ENCODE measurements around the gene SYT12.

SYT12 gene

DNA sequence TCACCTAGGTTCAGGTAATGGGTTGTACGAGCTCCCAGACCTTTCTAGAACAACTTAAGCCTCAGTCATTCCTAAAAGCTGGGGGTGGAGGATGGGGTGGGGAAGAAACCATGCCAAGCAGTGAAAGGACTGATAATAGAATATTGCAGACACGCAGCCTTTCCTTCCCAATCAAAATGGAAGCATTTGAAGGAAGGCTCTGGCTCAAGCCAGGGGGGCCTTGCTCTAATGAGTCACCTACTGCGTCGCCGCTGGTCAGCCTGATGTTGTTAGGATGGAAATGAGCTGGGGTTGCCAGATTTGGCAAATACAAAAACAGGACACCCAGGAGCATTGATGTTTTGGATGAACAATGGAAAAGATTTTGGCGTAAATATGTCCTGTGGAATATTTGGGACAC, 6.2 kb downstream of the SYT12 start:
- DNase-seq: no peak

DNA sequence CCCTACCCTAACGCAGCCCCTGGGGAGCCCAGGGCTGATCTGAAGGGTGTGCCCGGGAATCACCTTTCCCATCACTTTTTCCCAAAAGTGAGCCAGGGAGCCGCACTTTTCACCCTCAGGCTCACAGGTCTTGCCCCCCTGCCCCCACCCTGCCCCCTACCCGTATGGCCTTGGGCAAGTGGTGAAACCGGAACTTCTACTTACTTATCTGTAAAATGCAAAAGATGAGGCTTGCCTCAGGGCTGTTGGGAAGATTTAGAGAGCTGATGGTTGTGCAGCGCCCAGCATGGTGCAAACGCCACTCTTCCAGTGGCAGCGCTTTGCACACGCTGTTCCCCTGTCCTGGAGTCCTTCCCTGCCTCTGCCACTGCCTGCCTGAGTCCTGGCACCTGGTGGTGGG, 8.0 kb downstream of the SYT12 start:
- no peak for DNase-seq

DNA sequence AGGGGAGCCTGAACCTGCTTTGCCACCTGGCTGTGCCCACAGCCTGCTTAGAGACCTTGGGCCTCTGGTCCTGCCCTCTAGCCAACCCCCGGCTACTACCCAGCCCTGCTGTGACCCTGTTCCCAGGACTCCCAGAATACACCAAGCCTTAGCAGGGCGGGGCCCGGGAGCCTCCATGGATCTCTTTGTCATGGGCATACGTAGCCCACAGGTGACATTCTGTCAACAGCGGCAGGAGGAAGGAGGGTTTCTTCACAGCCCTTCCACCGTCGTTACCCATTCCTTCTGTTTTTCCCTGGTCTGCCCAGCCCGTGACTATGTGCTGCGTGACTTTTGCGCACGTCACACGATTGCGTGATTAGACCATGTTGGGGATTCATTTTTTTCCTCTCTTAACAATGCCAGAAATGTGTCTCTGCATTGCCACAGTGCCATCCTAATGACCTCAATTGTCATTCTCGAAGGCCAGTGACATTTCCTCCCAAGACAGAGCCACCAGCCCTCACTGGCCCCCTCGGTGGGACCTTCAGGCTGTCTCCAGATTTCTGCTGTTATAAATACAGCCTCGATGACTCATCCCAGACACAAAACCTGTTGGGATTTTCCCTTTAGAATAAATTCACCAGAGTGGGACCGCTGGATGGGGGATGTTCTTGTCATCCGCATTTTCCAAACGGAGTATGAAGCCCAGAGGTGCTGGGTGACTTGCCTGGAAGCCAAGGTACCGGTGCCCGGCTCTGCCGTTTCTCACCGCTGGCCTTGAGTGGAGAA, 9.0 kb downstream of the SYT12 start:
- no peak for DNase-seq

DNA sequence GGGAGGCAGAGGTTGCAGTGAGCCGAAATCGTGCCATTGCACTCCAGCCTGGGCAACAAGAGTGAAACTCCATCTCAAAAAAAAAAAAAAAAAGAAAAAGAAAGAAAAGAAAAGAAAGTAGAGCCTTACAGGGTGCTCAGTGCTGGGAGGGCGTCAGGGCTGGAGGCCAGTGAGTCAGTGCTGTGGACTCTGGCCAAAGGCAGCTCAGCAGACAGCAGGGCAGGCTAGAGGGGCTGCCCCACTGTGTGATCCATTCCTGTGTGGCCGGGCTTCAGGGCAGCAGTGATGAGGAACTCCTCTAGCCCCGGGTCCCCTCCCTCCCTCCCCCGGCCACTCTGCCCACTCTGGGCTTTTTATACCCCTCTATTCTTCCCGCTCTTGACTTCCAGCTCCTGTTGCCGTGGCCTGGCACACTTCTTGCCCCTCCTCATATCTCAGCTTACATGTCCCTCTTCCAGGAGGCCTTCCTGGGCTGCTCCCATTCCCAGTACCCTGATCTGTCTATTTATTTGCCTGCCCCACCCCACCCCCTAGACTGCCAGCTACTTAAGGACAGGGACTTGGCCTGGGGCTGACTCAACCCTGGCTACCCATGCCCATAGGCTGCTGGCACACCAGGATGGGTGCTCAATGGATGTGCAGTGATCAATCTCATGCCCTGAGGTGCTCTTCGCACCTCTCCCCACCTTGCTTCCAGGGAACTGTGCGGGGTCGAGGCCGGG, 10.1 kb downstream of the SYT12 start:
- no peak for DNase-seq

DNA sequence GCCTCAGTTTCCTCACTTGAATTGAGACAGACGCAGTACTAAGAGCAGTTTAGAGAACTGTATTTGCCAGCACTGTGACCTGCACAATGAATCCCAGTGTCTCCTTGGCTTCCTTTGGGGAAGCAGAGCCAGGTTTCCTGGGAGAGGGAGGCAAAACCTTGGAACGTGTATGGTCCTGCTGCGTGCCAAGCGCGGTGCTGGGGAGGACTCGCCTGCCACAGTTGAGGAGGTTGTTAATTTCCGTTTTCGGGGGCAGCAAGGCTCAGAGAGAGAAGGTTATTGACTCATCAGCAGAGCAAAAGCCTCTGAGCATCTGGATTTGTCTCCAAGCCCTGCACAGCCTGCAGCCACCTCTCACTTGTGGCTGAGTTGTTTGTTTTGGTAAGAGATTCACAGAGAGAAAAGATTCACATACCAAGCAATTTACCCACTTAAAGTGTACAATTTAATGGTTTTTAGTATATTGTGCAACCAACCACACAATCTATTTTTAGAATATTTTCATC, 10.8 kb downstream of the SYT12 start:
- DNase-seq: no peak

DNA sequence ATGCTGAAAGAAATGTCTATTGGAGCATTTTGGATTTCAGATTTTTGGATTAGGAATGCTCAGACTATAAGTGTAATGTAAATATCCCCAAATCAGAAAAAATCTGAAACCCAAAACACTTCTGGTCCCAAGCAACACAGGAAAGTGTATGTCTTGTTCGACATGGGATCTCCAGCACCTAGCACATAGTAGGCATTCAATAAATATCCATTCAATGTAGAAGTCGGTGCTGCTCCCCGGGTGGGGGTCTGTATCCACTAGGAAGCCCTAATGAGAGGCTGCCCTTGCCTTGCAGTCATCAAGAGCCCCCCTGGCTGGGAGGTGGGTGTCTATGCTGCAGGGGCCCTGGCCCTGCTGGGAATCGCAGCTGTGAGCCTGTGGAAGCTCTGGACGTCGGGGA, 11.4 kb downstream of the SYT12 start:
- no peak for DNase-seq

DNA sequence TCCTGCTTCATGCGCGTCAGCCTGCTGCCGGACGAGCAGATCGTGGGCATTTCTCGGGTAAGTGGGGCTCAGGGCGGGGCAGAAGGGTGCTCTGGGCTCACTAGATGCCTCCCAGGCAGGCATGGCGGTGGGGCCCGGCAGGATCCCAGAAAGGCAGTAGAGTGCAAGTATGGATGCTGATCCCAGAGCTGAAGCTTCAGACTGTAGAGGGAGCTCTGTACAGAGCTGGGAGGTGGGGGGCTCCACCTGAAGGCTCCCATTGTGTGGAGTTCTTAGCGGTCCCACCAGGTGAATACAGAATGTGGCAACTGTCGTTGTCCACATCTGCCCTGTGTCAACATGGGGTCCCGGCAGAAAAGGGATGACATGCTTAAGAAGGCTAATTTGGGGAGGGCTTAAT, 17.2 kb downstream of the SYT12 start:
- no peak for DNase-seq

DNA sequence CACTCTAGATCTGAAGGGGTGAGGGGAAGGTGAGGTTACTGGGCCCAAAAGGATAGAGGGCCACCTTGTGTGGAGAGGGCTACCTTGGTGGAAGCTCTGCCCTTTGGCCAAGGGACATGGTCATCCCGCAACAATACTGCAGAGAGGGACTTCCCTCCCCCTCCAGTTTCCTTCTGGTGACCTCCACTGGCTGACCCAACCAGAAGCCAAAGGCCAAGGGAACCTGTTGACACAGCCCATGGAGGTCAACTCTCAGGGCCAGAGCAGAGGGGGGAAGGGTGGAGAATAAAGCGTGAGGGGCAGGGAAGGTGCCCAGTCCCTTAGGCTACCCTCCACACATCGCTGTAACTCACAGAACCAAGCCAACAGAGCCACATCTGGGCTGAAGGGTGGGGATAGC, 18.7 kb downstream of the SYT12 start:
- no peak for DNase-seq

DNA sequence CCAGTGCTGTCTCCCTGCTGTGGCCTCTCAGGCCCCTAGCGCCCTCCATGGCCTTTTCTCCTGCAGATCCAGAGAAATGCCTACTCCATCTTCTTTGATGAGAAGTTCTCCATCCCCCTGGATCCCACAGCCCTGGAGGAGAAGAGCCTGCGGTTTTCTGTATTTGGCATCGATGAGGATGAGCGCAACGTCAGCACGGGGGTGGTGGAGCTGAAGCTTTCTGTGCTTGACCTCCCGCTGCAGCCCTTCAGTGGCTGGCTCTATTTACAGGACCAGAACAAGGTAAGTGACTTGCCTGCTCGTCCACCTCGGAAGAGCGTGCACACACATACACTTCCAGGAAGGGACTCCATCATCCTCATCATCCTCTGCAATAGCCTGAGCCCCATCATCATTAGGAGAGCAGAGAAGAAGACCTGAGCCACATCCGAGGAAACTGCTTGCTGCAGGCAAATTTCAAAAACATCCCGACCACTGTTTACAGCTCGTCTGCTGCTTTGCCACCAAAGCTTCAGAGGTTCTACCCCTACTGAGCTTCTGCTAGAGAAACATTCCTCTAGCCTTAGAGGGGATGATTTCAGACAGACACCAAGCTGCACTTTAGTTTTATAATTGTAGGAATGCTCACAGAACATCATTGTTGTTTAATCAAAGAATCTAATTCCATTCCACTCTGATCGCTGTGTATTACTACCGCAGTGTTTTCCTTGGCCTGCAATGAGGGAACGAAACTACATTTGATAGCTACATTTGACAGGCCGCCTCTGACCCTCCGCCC, 20.8 kb downstream of the SYT12 start:
- no peak for DNase-seq

DNA sequence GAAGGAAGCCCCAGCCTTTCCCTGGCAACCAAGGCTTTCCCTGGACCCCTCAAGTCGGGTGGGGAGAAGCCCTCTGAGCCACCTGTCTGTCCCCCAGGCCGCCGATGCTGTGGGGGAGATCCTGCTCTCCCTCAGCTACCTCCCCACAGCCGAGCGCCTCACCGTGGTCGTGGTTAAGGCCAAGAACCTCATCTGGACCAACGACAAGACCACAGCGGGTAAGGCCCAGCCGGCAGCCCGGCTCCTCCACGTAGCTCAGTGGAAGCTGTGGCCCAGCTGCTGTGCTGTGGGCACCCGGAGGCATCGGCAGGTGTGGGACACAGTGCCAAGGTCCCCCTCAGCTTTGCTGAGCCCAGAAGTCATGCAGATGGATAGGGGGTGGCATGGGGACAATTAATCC, 21.6 kb downstream of the SYT12 start:
- no peak for DNase-seq

DNA sequence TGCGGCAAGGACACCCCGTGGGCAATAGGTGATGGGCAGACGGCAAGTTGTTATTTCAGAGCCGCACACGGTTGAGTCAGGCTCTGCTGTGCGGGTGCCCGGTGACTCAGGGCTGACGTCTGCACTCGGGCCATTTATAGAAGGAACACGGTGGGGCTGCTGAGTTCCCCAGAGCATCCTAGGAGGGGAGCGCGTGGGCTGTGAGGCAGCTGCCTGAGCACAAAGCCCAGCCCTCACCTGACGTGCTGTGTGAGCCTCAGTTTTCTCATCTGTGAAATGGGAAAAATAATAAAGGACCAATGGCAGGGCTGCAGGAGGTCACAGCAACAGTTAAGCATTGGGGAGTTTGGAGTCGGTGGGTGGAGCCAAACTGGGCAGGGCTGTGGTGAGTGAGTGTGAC, 22.4 kb downstream of the SYT12 start:
- no peak for DNase-seq

DNA sequence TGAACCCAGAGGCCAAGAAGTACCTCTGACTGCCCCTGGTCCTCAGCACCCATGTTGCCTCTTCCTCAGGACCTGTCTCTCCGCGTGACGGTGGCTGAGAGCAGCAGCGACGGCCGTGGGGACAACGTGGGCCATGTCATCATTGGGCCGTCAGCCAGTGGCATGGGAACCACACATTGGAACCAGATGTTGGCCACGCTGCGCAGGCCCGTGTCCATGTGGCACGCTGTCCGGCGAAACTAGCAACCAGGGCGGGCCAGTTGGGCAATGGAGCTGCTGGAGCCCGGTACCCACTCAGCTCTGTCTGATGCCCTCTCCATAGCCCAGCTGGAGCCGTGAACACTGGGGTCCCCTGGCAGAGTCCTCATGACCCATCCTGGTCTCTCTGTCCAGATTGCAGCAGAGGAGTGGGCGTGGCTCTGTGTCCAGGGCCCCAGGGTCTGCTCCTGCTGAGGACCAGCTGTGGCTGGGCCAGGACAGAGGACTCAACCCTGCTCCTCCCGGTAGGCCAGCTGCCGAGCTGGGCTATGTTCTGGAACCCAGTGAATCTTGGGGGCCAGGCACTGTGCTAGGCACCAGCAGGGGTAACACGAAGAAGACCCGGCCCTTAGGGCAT, 25.7 kb downstream of the SYT12 start:
- no peak for DNase-seq

DNA sequence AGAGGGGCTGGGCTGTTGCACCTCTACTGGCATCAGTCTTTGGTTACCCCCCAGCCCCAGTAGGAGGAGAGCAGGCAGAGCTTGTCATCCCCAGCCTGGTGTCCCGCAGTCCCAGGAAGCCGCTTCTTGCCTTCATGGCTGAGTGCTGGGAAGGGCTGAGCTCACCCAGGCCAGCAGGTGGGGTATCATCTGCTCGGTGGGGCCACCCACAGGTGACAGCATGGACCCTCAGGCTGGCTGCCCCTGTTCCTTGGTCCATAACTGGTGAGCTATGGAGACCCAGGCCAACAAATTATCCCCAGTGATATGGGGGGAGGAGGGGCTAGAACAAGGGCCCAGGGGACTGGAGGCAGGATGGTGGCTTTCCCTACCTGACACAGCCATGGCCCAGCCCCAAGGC, 27.2 kb downstream of the SYT12 start:
- no peak for DNase-seq

DNA sequence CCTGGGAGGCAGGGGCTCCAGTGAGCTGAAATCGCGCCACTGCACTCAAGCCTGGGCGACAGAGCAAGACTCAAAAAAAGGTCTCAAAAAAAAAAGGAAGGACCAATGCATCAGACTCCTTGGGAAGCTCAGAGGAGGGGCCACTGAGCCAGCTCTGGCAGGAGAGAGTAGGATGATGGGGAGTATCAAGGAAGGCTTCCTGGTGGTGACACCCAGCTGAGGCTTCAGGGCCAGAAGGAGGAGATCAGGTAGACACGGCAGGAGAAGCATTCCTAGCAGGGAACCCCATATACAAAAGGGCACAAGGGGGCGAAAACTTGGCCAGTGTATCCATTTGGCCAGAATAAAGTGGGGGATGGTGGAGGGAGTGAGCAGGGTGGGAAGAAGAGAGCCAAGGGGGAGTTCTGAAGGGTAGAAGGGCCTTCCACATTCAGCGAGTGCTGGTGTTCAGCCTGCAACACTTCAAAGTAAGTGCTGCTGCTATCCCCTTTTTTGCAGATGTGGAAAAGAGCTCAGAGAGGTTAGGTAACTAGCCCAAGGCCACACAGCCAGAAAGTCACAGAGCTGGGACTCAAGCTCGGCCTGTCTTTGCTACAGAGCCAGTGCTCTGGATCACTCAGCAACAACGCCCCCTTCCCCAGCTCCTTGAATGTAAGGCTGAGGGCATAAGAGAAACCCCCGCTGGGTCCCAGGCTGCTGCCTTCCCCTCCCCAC, 28.4 kb downstream of the SYT12 start:
- no peak for DNase-seq

DNA sequence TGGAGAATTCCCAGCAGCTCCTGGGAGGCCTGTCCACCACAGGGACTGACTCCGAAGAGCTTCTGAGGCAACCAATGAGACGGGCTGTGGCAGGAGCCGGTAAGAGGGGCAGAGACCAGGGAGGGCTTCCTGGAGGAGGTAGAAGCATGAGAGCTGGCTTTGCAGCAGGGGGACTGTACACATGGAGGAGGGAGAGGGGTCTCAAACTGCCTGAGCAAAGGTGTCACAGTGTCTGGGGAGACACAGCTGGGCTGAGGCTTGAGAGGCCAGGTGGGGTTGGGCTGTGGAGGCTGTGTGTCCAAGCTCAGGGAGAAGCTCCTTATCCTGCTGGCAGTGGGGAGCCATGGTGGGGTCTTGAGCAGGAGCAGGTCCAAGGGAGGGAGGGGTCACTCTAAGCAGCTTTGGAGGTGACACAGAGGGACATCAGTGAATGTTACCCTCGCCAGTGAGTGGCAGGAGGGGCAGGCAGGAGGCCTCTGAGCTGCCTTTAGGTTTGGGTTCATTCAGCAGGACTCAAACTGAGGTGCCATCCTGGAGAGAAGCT, 29.1 kb downstream of the SYT12 start:
- no peak for DNase-seq

DNA sequence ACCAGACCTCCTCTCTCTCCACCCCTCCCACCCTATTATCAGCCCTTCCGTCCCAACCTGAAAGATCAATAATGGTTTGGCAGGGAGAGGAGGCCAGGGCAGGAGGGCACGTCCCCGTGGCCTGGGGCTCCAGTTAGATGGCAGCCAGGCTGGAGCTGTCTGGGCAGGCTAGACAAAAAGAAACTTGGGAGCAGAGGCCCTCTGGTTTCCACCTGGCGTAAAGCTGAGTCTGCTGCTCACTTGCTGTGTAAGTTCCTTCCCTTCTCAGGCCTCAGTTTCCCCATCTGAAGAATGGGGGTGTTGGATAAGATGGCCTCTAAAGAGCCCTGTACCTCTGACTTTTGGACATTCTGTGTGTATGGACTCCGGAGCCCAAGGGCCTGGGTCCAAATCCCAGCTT, 30.0 kb downstream of the SYT12 start:
- no peak for DNase-seq

DNA sequence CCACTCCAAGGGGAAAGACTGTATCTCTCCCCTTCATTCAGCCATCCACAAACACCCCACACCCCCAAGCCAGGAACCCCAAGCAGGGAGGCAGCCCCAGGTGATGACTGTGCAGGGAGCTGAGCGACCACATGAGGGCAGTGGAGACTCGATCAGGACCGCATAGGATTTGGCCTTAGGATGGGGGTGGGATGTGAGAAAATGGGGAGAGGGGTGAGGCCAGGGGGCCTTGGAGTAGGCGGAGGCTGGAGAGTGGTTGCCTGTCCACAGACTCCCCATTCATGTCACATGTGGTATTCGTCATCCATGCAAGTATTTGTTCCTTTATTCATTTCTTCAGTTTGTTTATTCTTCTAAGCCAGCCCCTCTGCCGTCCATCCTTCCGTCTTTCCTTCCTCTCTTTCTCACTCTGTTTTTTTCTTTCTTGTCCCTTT, 31.0 kb downstream of the SYT12 start:
- peak; percentile 69 for DNase-seq

DNA sequence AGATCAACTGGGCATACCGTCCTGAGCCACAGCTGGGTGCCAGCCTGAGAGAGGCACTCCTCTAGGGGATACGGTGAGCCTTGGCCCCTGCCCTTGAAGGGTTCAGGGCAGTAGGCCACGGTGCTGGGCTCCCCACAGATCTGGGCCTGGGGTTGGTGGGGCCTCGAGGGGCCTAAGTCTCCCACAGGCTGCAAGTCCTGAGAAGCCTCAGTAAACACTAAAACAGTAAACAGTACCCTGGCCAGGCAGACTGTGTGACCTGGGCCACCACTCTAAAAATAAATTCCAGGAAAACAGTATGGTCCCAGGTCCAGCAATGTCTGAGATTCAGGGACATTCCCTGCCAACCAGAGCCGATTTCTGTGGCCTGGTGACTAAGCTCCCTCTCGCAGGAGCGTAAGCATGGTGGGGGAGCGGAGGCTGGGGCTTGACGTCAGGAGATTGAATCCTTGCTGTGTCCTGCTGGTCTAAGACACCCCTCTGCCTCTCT, 31.5 kb downstream of the SYT12 start:
- DNase-seq: no peak

DNA sequence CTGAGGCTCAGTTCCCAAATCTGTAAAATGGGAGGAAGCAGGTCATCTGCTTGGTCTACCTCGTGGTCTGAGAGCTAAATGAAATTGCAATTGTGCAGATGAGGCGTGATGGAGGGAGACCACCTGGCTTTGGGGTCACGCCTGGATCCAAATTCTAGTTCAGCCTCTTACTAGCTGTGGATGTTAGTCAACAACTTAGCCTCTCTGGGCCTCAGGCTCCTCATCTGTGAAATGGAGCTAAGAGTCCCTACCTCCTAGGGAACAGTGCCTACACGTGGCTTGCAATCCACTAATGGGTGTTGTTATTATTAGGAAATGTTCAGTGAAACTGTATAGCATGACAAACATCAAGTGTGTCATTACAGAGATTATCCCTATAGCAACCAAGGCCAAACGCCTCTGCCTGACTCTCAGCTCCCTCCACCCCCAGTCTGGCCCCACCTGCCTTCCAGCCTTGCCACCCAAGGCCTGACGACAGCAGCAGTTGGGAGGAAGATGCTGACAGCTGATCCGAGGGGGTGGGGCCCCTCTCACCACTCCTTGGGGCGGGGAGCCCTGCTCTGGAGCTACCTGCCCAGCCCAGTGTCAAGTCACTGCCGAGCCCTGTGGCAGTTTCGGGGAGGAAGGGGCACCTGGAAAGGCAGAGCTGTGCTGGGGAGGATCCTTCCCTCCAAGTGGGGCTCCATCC, 32.0 kb downstream of the SYT12 start:
- DNase-seq: peak; percentile 55

DNA sequence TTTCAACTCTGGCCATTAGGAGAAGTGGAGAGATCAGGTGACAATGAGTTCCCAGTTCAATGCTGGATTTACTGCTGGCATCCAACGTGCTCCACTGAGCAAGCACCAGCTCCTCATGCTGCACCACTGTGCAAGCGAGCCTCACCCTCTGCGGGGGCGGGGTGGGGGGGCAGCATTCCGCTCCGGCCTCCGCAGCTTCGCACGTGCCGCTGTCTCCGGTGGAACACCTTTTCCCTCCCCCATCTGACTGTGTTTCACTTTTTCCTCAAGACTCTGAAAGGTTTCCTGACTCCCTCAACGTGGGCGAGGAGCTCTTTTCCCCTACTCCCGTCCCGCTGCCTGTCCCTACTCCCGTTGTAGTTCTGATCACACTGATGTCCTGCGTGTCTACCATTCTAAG, 32.9 kb downstream of the SYT12 start:
- peak; percentile 27 for DNase-seq

All from stimulated activated CD4-positive, alpha-beta T cell treated with anti-CD3 and anti-CD28 coated beads, Interleukin-15, amount 100 ng/mL, for 24 hours (primary cell).